ENCODE results near the gene APBB1IP. TPM values are rescaled to one million over a fixed set of nuclear protein-coding genes. Genes with fewer than 3 reads are reported as not detected.
"Not testable (repeated sequence)": the region's sequence is repeated elsewhere in the genome, so short reads cannot be mapped to it uniquely, and the experiment has no call there.

The APBB1IP gene
- 100 to 1,000 TPM in 1 of 2 experiments, 10 to 100 TPM in 1; 91.6 to 102 TPM for total RNA-seq
- 10 to 100 TPM; 50.0 to 68.5 (median 65.1) TPM for polyA plus RNA-seq
- total RNA-seq, result 53.1 to 98.1 (median 79.5) reads per million in 6 experiments

GRCh38 chr10:26437637-26438461 is at the start of gene APBB1IP:
Gene APBB1IP (plus strand): TSS chr10:26438341. CDS start chr10:26492327, 53,986 bp downstream.
- no peaks in the 10 kb centered on the region for H3K9me3 Mint-ChIP-seq

GRCh38 chr10:26389533-26389932 is 48.6 kb upstream of the APBB1IP start:
- Mint-ChIP-seq H3K27me3 (peaks cover 0 to 10% (median 3%) of the 10 kb centered on the region in 5 donors), H3K4me3 (no peak overlapping the region), H3K27ac (no peak overlapping the region), H3K4me1 (peaks cover 6 to 15% (median 13%) of the 10 kb centered on the region in 4 donors), H3K36me3 (peaks cover 0 to 4% (median 0%) of the 10 kb centered on the region in 3 donors), H3K9me3 (peaks cover 0 to 4% (median 0%) of the 10 kb centered on the region in 9 donors)
- DNase-seq, result no peak
- no peak for ATAC-seq
- POLR2A ChIA-PET, result no interaction called here

More at GRCh38 chr10:26437637-26438461, at the start of gene APBB1IP:
- Mint-ChIP-seq H3K36me3 (peaks cover 1 to 12% (median 5%) of the 10 kb centered on the region in 3 donors), H3K4me1 (peaks cover 31 to 57% (median 47%) of the 10 kb centered on the region in 4 donors), H3K27me3 (no peaks in the 10 kb centered on the region), H3K4me3 (peak within 1 kb of the TSS; percentile 85 to 99 (median 98)), H3K27ac (peak within 1 kb of the TSS; percentile 90 to 99 (median 98))
- POLR2A ChIA-PET, result interaction anchor here (0.7 to 4.1 kb wide), 14 partner anchors 10 to 259 kb away, joined by 3 to 40 read pairs (median 6); no protein-coding TSS in a partner anchor
- peak in 9 of 10 donors; percentile 21 to 76 (median 40) for DNase-seq
- ATAC-seq, result peak; percentile 45 to 51

GRCh38 chr10:26391701-26392695 is 46.1 kb upstream of the APBB1IP start:
- Mint-ChIP-seq H3K27me3 (peaks cover 0 to 10% (median 3%) of the 10 kb centered on the region in 5 donors), H3K36me3 (peaks cover 0 to 4% (median 0%) of the 10 kb centered on the region in 3 donors), H3K9me3 (peaks cover 0 to 4% (median 0%) of the 10 kb centered on the region in 9 donors), H3K4me1 (peaks cover 6 to 15% (median 9%) of the 10 kb centered on the region in 4 donors), H3K4me3 (peak overlapping the region; percentile 62 to 81 (median 72)), H3K27ac (peak overlapping the region in 1 of 10 donors; percentile 25)
- DNase-seq, result peak in 5 of 10 donors; percentile 3 to 36 (median 19)
- POLR2A ChIA-PET, result interaction anchor here (1.0 kb wide), 1 partner anchor 125 kb away, joined by 3 read pairs; no protein-coding TSS in a partner anchor
- peak; percentile 81 to 85 for ATAC-seq

GRCh38 chr10:26398353-26398752 is 39.8 kb upstream of the APBB1IP start:
- POLR2A ChIA-PET, H3K9me3 Mint-ChIP-seq, H3K4me3 Mint-ChIP-seq, H3K36me3 Mint-ChIP-seq, DNase-seq, ATAC-seq, H3K4me1 Mint-ChIP-seq, H3K27ac Mint-ChIP-seq, H3K27me3 Mint-ChIP-seq: not testable (repeated sequence)

- ATAC-seq, result peak; percentile 61 to 67
- H3K27me3 Mint-ChIP-seq, result peaks cover 0 to 2% (median 0%) of the 10 kb centered on the region in 5 donors
- DNase-seq, result peak in 1 of 10 donors; percentile 6
- H3K4me3 Mint-ChIP-seq, result no peak overlapping the region
- H3K27ac Mint-ChIP-seq, result peak overlapping the region in 3 of 10 donors; percentile 44 to 77 (median 66)
- H3K9me3 Mint-ChIP-seq, result peaks cover 0 to 5% (median 0%) of the 10 kb centered on the region in 9 donors
- peaks cover 2 to 12% (median 9%) of the 10 kb centered on the region in 4 donors for H3K4me1 Mint-ChIP-seq
- POLR2A ChIA-PET, result no interaction called here
- peaks cover 0 to 11% (median 7%) of the 10 kb centered on the region in 3 donors for H3K36me3 Mint-ChIP-seq
Observed at GRCh38 chr10:26407406-26407969, 30.7 kb upstream of the APBB1IP start.

- peak overlapping the region in 2 of 10 donors; percentile 54 to 59 for H3K27ac Mint-ChIP-seq
- no peak overlapping the region for H3K4me3 Mint-ChIP-seq
- H3K4me1 Mint-ChIP-seq, result peaks cover 2 to 12% (median 9%) of the 10 kb centered on the region in 4 donors
- H3K9me3 Mint-ChIP-seq, result peaks cover 0 to 5% (median 0%) of the 10 kb centered on the region in 9 donors
- DNase-seq, result no peak
- H3K27me3 Mint-ChIP-seq, result peaks cover 0 to 2% (median 0%) of the 10 kb centered on the region in 5 donors
- peaks cover 0 to 11% (median 7%) of the 10 kb centered on the region in 3 donors for H3K36me3 Mint-ChIP-seq
- no peak for ATAC-seq
- POLR2A ChIA-PET, result no interaction called here
Observed at GRCh38 chr10:26408858-26409494, 29.2 kb upstream of the APBB1IP start.

- Mint-ChIP-seq H3K9me3 (peaks cover 0 to 5% (median 0%) of the 10 kb centered on the region in 9 donors), H3K4me3 (no peak overlapping the region), H3K4me1 (peaks cover 2 to 12% (median 9%) of the 10 kb centered on the region in 4 donors), H3K27me3 (peaks cover 0 to 2% (median 0%) of the 10 kb centered on the region in 5 donors), H3K27ac (peak overlapping the region in 1 of 10 donors; percentile 26), H3K36me3 (peaks cover 0 to 11% (median 7%) of the 10 kb centered on the region in 3 donors)
- ATAC-seq (no peak), DNase-seq (no peak)
- POLR2A ChIA-PET, result no interaction called here
Observed at GRCh38 chr10:26410356-26410755, 27.8 kb upstream of the APBB1IP start.

GRCh38 chr10:26412932-26413331 is 25.2 kb upstream of the APBB1IP start:
- H3K27me3 Mint-ChIP-seq, result no peaks in the 10 kb centered on the region
- H3K36me3 Mint-ChIP-seq, result peaks cover 0 to 6% (median 4%) of the 10 kb centered on the region in 3 donors
- POLR2A ChIA-PET, result no interaction called here
- DNase-seq (no peak), ATAC-seq (no peak)
- peaks cover 0 to 5% (median 0%) of the 10 kb centered on the region in 9 donors for H3K9me3 Mint-ChIP-seq
- H3K4me3 Mint-ChIP-seq, result no peak overlapping the region
- peaks cover 2 to 9% (median 5%) of the 10 kb centered on the region in 4 donors for H3K4me1 Mint-ChIP-seq
- no peak overlapping the region for H3K27ac Mint-ChIP-seq

- peaks cover 0 to 2% (median 1%) of the 10 kb centered on the region in 3 donors for H3K36me3 Mint-ChIP-seq
- H3K4me3 Mint-ChIP-seq, result no peak overlapping the region
- POLR2A ChIA-PET, result interaction anchor here (0.6 kb wide), 1 partner anchor 56 kb away, joined by 4 read pairs; no protein-coding TSS in a partner anchor
- no peaks in the 10 kb centered on the region for H3K27me3 Mint-ChIP-seq
- peaks cover 2 to 9% (median 5%) of the 10 kb centered on the region in 4 donors for H3K4me1 Mint-ChIP-seq
- peak overlapping the region in 1 of 10 donors; percentile 18 for H3K27ac Mint-ChIP-seq
- H3K9me3 Mint-ChIP-seq, result peaks cover 0 to 2% (median 0%) of the 10 kb centered on the region in 9 donors
- DNase-seq (no peak), ATAC-seq (no peak)
Observed at GRCh38 chr10:26413375-26413774, 24.8 kb upstream of the APBB1IP start.

GRCh38 chr10:26417136-26417535 is 21.0 kb upstream of the APBB1IP start:
- POLR2A ChIA-PET, result interaction anchor here (1.2 kb wide), 1 partner anchor 14 kb away, joined by 4 read pairs; no protein-coding TSS in a partner anchor
- Mint-ChIP-seq H3K27me3 (no peaks in the 10 kb centered on the region), H3K27ac (no peak overlapping the region), H3K36me3 (no peaks in the 10 kb centered on the region), H3K4me3 (no peak overlapping the region), H3K4me1 (peaks cover 0 to 5% (median 0%) of the 10 kb centered on the region in 4 donors), H3K9me3 (peaks cover 0 to 1% (median 0%) of the 10 kb centered on the region in 9 donors)
- no peak for DNase-seq
- ATAC-seq, result no peak

- Mint-ChIP-seq H3K4me1 (peaks cover 0 to 9% (median 0%) of the 10 kb centered on the region in 4 donors), H3K36me3 (peaks cover 0 to 3% (median 0%) of the 10 kb centered on the region in 3 donors), H3K27me3 (no peaks in the 10 kb centered on the region), H3K27ac (peak overlapping the region in 1 of 10 donors; percentile 55), H3K4me3 (no peak overlapping the region), H3K9me3 (peaks cover 0 to 13% (median 1%) of the 10 kb centered on the region in 9 donors)
- DNase-seq (no peak), ATAC-seq (no peak)
- POLR2A ChIA-PET, result no interaction called here
Observed at GRCh38 chr10:26422977-26423376, 15.2 kb upstream of the APBB1IP start.

Data from naive thymus-derived CD8-positive, alpha-beta T cell (primary cell).